Body of pancreas (tissue), 4 donors: ENCODE measurements around the gene GPRASP3. TPM values are rescaled to one million over a fixed set of nuclear protein-coding genes. Genes with fewer than 3 reads are reported as not detected.

ENCODE experiments used
- ATAC-seq: fragments of 150-250 bp; one replicate; pipeline ENCODE4 v1.9.1; 2016
- DNase-seq, 4 donors: peaks; one replicate each; pipeline ENCODE4 v3.0.0-alpha.2; 2019
- H3K27ac ChIP-seq, 4 donors: fragments of 200-600 bp; sonication (generic); 1 replicate in 3 of 4; 2 replicates in 1 of 4; pipeline versions ENCODE4 v1.5.1 to v1.6.1; 2016 to 2019; ENCODE audit warnings: mild to moderate bottlenecking in 1 of 4, mixed read lengths in 1 of 4, moderate library complexity in 1 of 4
- H3K27me3 ChIP-seq, 2 donors: fragments of 200-600 bp; sonication (generic); one replicate each; pipeline ENCODE4 v1.6.0; 2016; ENCODE audit warnings: mild to moderate bottlenecking in 1 of 2
- H3K36me3 ChIP-seq, 2 donors: fragments of 200-600 bp; sonication (generic); replicated peaks in 1 of 2; 2 replicates each; pipeline ENCODE4 v1.5.1; 2016; ENCODE audit warnings: low read depth in 2 of 2; ENCODE audit not compliant: insufficient read depth in 1 of 2
- H3K4me1 ChIP-seq: fragments of 200-600 bp; sonication (generic); one replicate; pipeline ENCODE4 v1.6.0; 2016
- H3K4me3 ChIP-seq, 2 donors: fragments of 200-600 bp; sonication (generic); 1 replicate in 1 of 2; 2 replicates in 1 of 2; pipeline ENCODE4 v1.5.1; 2016 to 2019
- H3K9me3 ChIP-seq, 3 donors: fragments of 200-600 bp; sonication (generic); 1 replicate in 2 of 3; 2 replicates in 1 of 3; pipeline ENCODE4 v1.5.1; 2016
- POLR2A ChIP-seq, 3 donors: fragments of 450-650 bp; IDR thresholded peaks; one replicate each; pipeline ENCODE4 v1.6.1; 2016; ENCODE audit warnings: antibody characterized with exemption in 3 of 3, mild to moderate bottlenecking in 2 of 3
- WGBS, 2 donors: methylation state at CpG; one replicate each; pipeline ENCODE4 v1.1.5; 2017; 5-methylcytosine and 5-hydroxymethylcytosine counted together
- intact Hi-C: fragments of 100-400 bp; cut with DNase I; formaldehyde crosslinking; loops from one replicate; pipeline ENCODE4 v1.15.1; 2023
- total RNA-seq, 2 donors: library from RNA; depleted of rRNA; stranded (reverse); fragments of >200 nt; gene quantifications; one replicate each; pipeline ENCODE4 v1.1.0, GENCODE V29; 2016
- TF ChIP-seq, protein P1 (sequence below), 7 experiments: fragments of 450-650 bp in 4 of 7; fragments of 200-600 bp in 3 of 7; sonication (generic) in 3 of 7; IDR thresholded peaks; one replicate each; pipeline ENCODE4 v1.5.1; 2016 to 2019; ENCODE audit warnings: antibody characterized with exemption in 7 of 7

GPRASP3 gene
- total RNA-seq, 2 donors from 2014 or later: 0.99 to 3.6 TPM

DNA sequence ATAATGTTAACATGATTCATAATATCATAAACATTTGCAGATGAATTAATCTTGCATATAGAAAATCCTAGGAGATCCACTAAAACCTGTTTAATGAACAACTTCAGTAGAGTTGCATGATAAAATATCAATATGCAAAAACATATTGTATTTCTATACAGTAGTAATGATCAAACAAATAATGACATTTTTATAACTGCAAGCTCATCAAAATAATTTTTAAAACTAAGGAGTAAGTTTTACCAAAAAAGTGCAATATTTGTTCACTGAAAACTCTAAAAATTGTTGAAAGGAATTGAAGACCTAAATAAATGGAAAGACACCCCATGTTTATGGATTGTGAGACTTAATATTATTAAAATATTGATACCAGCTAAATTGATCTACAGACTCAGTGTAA is 24.2 kb upstream of the GPRASP3 start:
- ATAC-seq: no peak
- intact Hi-C loops: no loop called here
- Histone ChIP-seq H3K36me3 (no peaks in the 10 kb centered on the region), H3K27ac (no peak overlapping the region), H3K9me3 (no peaks in the 10 kb centered on the region), H3K4me3 (no peak overlapping the region), H3K4me1 (no peaks in the 10 kb centered on the region), H3K27me3 (no peaks in the 10 kb centered on the region)
- no peak for DNase-seq
- no peak for TF ChIP-seq POLR2A (IDR thresholded peaks at IDR 0.05)
- TF ChIP-seq, protein P1, sequence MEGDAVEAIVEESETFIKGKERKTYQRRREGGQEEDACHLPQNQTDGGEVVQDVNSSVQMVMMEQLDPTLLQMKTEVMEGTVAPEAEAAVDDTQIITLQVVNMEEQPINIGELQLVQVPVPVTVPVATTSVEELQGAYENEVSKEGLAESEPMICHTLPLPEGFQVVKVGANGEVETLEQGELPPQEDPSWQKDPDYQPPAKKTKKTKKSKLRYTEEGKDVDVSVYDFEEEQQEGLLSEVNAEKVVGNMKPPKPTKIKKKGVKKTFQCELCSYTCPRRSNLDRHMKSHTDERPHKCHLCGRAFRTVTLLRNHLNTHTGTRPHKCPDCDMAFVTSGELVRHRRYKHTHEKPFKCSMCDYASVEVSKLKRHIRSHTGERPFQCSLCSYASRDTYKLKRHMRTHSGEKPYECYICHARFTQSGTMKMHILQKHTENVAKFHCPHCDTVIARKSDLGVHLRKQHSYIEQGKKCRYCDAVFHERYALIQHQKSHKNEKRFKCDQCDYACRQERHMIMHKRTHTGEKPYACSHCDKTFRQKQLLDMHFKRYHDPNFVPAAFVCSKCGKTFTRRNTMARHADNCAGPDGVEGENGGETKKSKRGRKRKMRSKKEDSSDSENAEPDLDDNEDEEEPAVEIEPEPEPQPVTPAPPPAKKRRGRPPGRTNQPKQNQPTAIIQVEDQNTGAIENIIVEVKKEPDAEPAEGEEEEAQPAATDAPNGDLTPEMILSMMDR (IDR thresholded peaks at IDR 0.05): no peak

DNA sequence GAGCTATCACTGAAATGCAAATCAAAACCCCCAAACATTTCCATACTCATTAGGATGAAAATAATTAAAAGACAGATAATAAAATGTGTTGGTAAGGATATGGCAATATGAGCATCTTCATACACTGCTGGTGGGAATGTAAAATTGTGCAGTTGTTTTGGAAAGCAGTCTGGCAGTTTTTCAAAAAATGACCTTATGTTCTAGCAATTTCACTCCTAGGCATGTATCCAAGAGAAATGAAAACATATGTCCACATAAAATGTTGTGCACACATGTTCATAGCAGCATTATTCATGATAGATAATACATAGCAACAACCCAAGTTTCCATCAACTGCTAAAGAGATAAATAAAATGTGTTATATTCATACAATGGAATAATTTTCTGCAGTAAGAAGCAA is 23.0 kb upstream of the GPRASP3 start:
- H3K9me3 ChIP-seq: no peaks in the 10 kb centered on the region
- no peak for ATAC-seq

DNA sequence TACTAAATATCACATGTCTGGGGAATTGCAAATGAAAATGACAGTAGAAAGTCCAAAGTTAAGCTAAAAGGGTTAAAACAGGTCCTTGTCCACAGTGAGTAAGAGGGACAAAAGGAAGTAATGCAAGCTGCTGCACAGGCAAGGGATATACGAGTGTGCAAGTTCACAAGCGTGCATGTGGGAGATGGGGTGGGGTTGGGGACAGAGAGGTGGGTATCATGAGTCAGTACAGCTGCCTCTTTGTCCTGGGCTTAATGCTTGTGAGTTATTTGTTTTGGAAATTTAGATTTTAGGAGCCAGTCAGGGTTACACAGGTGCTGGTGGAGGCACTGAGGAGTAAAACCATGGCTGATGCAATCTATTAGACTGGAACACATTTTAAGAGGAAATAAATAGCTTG is 11.6 kb upstream of the GPRASP3 start:
- no peak overlapping the region for H3K4me3 ChIP-seq
- no peaks in the 10 kb centered on the region for H3K27me3 ChIP-seq
- no peak overlapping the region for H3K27ac ChIP-seq
- H3K9me3 ChIP-seq: no peaks in the 10 kb centered on the region
- intact Hi-C loops: no loop called here
- TF ChIP-seq POLR2A (IDR thresholded peaks at IDR 0.05): no peak
- TF ChIP-seq, protein P1 (IDR thresholded peaks at IDR 0.05): no peak
- DNase-seq (no peak), ATAC-seq (no peak)
- peaks cover 9% of the 10 kb centered on the region for H3K4me1 ChIP-seq
- WGBS, 2 donors: 65 to 86% methylated on average over 2 of the region's 2 CpGs
- H3K36me3 ChIP-seq: no peaks in the 10 kb centered on the region

More for the DNA sequence above, 23.0 kb upstream of the GPRASP3 start:
- Histone ChIP-seq H3K4me1 (no peaks in the 10 kb centered on the region), H3K27ac (no peak overlapping the region), H3K36me3 (no peaks in the 10 kb centered on the region), H3K4me3 (no peak overlapping the region), H3K27me3 (no peaks in the 10 kb centered on the region)
- no peak for DNase-seq
- no peak for TF ChIP-seq POLR2A (IDR thresholded peaks at IDR 0.05)
- TF ChIP-seq, protein P1 (IDR thresholded peaks at IDR 0.05): no peak
- intact Hi-C loops: no loop called here

DNA sequence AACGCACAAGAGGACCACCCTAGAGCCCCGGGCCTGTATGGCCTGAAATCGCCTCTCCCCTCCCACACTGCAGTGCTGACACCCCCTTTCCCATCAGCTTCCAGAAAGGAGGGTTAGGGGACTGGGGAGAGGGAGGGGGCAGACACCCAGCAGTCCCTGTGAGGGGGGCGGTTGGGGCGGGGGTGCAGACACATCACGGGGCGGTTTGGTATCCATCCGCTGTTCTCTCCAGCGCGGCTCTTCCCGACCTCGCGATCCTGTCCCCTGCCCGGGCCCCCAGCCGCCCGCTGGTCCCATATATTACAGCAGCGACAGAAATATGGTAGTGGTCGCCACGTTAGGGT is 8.7 kb upstream of the GPRASP3 start:
- Histone ChIP-seq H3K4me3 (no peak overlapping the region), H3K36me3 (no peaks in the 10 kb centered on the region), H3K27ac (no peak overlapping the region), H3K9me3 (no peaks in the 10 kb centered on the region), H3K27me3 (no peaks in the 10 kb centered on the region), H3K4me1 (peaks cover 9% of the 10 kb centered on the region)
- intact Hi-C loops: no loop called here
- DNase-seq: no peak
- 4% methylated on average over 4 of the region's 19 CpGs; no CpG with 5 or more reads in 1 of the 2 donors for WGBS, 2 donors
- TF ChIP-seq POLR2A (IDR thresholded peaks at IDR 0.05): no peak
- TF ChIP-seq, protein P1 (IDR thresholded peaks at IDR 0.05): no peak
- no peak for ATAC-seq

DNA sequence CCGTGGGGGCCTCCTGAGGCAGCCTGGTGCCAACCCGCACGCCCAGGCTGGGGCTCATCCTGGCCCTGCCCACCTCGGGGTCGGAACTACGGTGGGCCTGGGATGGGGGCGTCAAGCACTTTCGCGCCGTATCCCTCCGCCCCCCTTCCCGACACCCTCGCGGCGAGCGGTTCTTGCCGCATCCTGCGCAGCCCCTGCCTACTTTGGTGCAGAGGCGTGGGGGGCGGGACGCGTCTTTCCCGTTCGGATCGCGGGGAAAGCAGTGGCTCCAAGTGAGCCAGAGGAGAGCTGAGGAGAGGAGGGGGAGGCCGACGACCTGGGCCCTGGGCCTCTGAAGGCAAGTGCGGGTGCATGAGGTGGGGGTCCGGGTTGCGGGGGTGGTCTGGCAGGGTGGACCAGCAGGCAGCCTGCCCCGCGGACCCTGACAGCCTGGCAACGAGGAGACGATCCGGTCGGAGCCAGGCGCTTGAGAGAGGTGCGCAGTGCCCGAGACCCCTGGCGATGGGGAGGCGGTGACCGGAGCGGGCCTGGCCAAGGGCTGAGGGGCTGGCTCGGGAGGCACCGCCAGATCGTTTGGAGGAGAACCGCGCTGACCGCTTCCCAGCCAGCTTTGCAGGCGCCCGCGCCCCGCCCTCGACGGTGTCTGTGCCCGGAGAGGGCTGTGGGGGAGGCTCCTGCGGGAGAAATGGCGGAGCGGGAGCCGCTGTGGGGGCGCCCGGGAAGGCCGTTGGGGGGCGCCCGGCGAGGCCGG is 8.2 kb upstream of the GPRASP3 start, which contains the start of gene GPRASP2:
Gene GPRASP2 (plus strand): TSS at position 233 of the 751 bp plus-strand sequence. CDS start 2,422 bp downstream, outside the sequence.
- intact Hi-C loops: no loop called here
- H3K9me3 ChIP-seq: no peaks in the 10 kb centered on the region
- ATAC-seq: peak; percentile 82
- H3K36me3 ChIP-seq: no peaks in the 10 kb centered on the region
- H3K4me1 ChIP-seq: peaks cover 9% of the 10 kb centered on the region
- H3K4me3 ChIP-seq: peak within 1 kb of the TSS; percentile 28 to 38
- WGBS, 2 donors: 0% methylated on average over 7 to 36 of the region's 68 CpGs
- peak; percentile 48 to 66 (median 56) for DNase-seq
- H3K27ac ChIP-seq: peak within 1 kb of the TSS; percentile 61 to 84 (median 76)
- no peaks in the 10 kb centered on the region for H3K27me3 ChIP-seq
- peak in 2 of 3 donors; percentile 16 to 25 for TF ChIP-seq POLR2A (IDR thresholded peaks at IDR 0.05)
- TF ChIP-seq, protein P1 (IDR thresholded peaks at IDR 0.05): no peak
